LNCAP (cell line): ENCODE data around the gene MPDZ.

Experiments
- TF ChIP-seq, protein P1 (sequence below): fragments of 450-650 bp; IDR thresholded peaks from 2 replicates; pipeline ENCODE4 v1.5.1; 2017; ENCODE audit warnings: mild to moderate bottlenecking

MPDZ gene

DNA sequence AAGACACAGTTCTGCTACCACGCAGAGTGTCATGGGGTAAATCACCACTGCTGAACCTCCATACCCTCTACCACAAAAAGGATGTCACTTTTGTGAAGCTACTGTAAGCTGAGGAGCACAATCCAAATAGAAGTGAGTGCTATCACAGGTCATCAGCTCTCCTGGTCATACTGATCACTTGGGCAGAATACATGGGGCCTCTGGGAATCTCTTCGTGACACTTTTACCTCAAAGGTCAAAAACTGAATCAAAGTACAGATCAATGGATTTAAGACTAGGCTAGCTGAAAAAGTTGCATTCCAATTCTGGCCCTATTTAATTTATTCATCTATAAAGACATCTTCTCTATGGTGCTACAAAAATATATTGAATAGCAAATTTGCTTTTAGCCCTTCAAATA is 115.5 kb downstream of the MPDZ start:
- TF ChIP-seq, protein P1, sequence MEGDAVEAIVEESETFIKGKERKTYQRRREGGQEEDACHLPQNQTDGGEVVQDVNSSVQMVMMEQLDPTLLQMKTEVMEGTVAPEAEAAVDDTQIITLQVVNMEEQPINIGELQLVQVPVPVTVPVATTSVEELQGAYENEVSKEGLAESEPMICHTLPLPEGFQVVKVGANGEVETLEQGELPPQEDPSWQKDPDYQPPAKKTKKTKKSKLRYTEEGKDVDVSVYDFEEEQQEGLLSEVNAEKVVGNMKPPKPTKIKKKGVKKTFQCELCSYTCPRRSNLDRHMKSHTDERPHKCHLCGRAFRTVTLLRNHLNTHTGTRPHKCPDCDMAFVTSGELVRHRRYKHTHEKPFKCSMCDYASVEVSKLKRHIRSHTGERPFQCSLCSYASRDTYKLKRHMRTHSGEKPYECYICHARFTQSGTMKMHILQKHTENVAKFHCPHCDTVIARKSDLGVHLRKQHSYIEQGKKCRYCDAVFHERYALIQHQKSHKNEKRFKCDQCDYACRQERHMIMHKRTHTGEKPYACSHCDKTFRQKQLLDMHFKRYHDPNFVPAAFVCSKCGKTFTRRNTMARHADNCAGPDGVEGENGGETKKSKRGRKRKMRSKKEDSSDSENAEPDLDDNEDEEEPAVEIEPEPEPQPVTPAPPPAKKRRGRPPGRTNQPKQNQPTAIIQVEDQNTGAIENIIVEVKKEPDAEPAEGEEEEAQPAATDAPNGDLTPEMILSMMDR = no peak

DNA sequence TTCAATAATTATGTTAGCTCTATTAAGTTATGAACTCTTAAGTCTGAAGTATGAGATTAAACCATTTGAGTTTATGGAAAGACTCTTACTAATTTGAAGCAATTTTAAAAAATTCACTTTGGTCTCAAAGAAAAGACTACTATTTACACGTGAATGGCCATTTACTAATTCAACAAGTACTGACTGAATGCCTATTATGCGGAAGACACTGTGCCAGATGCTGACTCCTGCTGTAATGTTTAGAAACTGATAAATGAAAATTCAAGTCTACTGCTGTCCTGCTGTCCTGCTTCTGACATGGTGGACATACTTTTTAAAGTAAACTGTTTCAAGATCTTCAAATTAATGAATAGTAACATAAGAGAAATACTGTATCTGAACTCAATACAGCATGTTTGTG is 116.2 kb downstream of the MPDZ start:
- TF ChIP-seq, protein P1 = no peak

DNA sequence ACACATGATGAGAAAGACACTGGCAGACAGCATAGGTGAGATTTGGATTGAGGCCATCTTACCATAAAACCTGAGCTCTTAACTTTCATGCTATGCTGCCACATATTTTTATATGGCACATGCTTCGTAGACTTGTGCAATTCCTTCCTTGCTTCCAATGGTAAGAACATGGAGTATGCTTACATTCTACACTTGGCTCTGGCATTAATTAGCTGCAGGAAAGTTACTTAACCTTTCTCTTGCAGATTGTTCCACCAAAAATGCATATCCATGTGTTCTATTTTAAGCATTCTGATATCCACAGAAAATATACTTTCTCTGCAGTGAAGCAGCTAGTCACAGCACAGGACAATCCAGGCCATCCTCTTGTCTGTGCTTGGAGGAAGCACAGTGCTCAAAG is 119.4 kb downstream of the MPDZ start:
- TF ChIP-seq, protein P1 = no peak

DNA sequence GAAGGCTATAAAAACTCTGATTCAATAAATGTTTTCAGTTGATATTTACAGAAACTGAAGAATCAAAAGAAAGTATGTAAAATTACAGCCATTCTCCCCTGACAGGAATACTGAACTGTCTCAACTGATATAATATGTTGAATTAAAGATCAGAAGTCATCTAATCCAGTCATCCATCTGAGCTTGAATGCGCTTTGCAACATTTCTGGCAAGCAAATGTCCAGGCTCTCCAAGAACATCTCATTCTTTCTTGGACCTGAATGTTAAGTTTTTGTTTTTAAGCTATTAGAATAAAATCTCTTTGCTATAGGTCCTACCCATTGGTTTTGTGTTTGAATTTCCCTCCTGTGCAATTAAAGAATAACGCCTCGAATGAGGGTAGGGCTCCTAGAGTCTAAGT is 120.5 kb downstream of the MPDZ start:
- TF ChIP-seq, protein P1 = no peak

DNA sequence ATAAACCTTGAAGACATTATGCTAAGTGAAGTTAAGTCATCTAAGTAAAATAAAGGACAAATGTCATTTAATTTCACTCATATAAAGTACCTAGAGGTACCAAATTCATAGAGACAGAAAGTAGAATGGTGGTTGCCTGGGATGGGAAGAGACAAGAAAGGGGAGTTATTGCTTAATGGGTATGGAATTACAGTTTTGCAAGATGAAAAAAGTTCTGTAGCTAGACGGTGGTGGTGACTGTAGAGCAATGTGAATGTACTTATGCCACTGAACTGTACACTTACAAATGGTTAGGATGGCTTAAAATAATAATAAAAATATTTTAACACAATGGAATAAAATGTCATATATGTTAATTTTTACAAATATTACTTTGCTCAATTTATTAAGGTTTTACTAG is 128.0 kb downstream of the MPDZ start:
- TF ChIP-seq, protein P1 = no peak

DNA sequence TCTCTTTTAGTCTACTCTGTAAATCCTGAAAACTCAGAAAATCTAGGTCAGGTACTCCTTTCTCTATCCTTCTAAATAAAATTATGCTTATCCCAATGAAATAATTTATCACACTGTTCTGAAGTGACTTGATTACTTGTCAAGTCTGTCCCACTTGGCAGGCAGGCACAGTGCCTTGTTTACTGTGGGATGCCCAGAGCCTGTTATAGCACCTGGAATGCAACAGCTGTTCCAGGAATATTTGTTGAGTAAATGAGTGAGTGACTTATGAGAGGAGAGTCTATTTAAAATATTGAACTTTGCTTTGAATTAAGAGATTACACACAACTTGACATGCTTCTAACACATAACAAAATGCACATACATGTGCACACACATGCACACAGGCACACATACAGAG is 130.0 kb downstream of the MPDZ start:
- TF ChIP-seq, protein P1 = no peak

DNA sequence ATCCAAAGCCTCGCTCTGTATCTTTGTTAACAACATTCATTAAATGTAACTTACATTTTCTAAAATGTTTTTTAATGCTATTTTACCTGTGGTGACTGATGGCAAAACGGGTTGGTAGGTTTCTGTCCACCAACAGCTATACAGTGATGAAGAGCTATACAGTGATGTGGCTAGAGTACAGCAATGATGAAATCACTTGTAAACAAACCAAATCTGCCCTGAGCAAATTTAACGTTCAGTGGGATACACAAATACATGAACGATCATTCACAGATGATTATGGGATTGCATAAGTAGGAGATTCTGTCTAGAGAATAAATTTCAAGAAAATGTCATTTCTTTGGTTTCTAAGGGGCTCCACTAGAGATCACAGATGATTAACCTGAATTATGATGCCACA is 132.7 kb downstream of the MPDZ start:
- TF ChIP-seq, protein P1 = no peak

DNA sequence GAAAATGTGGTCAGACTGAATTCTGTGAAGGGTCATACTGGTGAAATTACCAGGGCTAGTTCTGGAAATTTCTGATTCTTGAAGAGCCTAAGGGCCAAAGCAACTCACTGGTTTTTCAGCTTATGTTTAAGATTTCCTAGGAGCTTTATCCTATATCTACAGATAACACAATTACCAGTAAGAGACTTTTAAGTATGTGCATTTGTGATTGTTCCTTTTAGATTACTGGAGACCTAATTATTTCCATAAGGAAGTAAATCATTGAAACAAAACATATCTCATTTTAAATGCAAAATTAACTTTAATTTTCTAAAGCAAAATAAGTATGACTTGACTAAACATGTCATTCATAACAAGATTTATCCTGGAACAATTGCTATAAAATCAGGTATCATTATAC is 134.2 kb downstream of the MPDZ start:
- TF ChIP-seq, protein P1 = no peak
